ENCODE measurements around the gene CCDC9B.

Gene CCDC9B

DNA sequence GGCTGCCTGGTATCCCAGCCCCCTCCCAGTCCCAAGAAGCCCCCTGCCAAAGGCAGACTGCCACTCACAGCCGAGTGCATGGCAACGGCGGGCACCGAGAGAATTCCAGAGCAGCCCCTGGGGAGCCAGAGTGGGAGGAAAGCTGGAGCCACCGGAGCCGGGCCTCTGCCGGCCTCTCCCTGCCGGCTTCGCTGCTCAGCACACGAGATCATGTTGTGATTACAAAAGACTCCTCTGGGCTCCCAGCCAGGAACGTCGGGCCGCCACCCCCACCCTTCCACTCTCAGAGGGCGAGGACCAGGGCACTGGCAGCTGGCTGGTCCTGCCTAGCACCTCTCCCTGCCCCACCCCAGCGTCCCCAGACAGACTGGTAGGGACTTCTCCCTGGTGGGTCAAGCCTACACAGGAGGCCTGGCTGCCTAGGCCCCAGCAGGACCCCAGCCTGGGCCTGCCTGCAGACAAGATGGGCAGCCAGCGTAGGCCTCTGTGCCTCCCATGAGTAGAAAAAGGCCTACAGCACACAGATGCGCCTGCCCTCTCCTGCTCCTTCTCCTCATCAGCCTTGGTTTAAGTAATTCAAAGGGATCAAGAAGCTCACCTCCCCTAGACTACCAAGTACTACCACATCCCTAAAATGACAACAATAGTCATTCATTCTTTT is at the start of gene CCDC9B:
Gene CCDC9B (minus strand): TSS at position 200 of the 661 bp plus-strand sequence. CDS start 120 bp downstream, at position 80.
- no peak for DNase-seq (ENCODE audit: low read depth in 2 of 2)

DNA sequence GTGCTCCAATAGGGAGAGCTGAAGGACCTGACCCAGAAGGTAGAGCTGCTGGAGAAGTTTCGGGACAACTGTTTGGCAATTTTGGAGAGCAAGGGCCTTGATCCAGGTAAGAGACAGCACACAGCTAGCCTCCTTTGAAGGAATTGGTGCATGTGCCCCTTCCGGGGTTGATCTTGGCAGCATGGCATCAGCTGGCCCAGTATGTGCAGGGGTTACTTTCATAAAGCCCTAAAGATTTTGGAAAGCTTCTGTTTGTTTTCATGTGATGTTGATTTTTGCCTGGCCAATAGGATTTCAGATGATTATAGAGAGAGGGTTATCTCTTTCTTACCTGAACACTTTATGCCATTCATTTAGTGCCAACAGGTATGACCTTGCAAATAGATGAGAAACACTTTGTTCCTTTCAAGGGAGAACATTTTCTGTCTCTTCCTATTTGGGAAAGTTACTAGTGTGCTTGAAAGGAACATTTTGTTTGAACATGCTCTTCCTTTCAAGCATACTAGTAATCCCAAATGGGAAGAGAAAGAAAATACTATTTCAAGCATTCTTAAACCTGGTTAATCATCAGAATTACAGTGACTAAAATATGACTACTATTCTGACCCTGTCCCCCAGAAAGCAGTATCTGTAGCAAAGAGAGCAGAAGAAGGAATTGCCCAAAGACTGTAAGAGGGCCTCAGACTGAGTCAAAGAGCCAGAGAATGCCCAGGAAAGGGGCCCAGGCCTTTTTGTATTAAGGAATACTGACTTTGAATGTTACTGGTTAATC is 49.3 kb upstream of the CCDC9B start:
- DNase-seq (ENCODE audit: low read depth in 2 of 2) = no peak

DNA sequence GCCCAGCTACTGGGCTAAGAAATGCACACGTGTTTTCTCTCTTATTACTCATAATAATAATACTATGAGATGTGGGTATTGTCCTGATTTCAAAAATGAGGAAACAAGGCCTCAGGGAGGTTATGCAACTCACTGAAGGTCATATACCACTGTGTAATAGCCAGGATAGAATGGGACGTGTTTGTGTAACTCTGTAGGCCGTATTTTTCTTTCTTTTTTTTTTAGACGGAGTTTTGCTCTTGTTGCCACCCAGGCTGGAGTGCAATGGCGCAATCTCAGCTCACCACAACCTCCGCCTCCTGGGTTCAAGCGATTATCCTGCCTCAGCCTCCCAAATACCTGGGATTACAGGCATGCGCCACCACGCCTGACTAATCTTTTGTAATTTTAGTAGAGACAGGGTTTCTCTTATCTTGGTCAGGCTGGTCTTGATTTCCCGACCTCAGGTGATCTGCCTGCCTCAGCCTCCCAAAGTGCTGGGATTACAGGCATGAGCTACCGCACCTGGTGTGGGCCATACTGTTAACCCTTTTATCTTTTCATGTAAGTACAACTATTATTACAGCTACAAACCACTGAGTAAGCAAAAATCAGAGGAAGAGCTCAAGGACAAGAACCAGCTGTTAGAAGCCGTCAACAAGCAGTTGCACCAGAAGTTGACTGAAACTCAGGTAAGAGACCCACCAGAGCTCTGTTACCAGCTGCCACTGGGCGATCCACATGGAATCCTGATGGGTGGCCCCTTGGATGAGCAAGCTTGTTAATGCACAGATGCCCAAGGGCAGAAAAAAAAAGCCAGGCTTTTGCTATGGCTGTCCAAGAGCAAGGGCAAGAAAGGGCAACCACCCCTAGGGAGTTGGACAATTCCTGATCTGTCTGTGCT is 48.4 kb upstream of the CCDC9B start:
- no peak for DNase-seq (ENCODE audit: low read depth in 2 of 2)

DNA sequence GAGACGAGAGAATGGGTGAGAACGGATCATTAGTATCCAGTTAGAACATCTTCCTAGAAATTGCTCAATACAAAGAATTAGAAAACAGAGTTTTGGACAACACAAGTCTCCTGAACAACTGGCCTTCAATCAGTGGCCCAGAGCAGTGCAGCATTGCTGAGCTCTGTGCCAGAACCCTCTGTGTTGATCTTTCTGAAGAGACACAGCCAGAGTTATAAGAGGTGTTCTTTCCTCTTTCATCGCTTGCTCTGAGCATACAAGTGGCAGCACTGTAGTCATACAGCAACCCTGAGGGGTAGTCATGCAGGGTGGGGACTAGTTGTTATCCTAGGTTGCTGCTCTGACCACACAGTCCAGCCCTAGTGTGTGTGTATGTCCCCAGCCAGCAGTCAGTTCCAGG is 45.7 kb upstream of the CCDC9B start:
- no peak for DNase-seq (ENCODE audit: low read depth in 2 of 2)

DNA sequence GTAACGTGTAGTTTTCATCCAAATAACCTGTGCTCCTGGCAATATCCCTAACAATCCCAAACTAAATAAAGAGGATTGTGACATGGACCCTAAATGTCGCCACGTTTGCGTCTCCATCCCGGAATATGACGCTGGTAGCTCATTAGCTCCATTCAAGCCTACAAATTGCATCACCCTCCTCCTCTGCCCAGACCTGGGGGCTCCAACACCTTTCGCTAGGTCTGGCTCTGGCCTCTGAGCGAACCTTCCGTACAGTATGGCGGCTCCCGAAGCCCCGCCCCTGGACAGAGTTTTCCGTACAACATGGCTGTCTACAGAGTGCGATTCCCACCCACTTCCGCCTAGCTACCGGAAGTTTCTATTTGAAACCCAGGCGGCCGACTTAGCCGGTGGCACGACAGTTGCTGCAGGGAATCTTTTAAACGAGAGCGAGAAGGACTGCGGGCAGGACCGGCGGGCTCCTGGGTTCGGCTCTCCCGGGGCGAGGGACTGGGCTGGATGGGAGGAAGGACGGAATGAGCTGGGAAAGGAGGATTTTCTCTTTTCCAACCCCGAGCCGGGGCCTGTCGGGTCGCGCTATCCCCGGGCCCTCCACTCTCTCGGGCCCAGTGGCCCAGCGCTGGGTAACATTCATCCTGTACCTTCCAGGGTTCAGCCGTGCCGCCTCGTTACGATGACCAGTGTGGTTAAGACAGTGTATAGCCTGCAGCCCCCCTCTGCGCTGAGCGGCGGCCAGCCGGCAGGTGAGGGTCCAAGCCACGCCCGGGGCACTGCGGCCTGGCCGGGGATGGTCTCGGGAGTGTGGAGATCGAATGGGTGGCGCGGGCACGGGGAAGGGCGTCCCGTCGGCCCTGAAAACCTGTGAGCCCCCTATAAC is 42.1 kb upstream of the CCDC9B start, which contains the start of gene KNSTRN:
Gene KNSTRN (plus strand): TSS at position 142 of the 877 bp plus-strand sequence. CDS start 115 bp downstream, at position 257.
- peak; percentile 87 to 92 for DNase-seq (ENCODE audit: low read depth in 2 of 2)

DNA sequence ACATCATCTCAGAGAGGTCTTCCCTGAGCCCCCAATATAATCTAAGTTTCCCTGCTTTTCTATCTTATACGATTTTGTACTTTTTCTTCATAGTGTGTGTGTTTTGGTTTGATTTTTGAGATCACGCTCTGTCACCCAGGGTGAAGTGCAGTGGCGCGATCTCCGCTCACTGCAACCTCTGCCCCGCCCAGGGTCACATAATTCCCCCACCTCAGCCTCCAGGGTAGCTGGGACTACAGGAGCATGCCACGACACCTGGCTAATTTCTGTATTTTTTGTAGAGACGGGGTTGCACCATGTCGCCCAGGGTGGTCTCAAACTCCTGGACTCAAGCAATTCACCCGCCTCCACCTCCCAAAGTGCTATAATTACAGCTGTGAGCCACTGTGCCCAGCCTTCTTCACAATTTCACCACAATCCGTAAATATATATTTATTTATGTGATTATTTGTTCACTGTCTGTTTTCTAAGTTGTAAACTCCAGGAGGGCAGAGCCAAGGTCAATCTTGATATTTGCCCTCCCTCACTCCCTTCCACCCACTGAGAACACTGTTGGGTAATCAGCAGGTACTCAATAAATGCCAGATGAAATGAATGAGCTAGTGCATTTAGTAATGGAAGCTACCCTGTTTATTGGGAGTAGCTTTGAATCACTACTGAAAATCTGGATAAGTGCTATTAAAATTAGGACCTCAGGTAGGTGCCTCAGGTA is 41.2 kb upstream of the CCDC9B start:
- DNase-seq (ENCODE audit: low read depth in 2 of 2) = no peak

DNA sequence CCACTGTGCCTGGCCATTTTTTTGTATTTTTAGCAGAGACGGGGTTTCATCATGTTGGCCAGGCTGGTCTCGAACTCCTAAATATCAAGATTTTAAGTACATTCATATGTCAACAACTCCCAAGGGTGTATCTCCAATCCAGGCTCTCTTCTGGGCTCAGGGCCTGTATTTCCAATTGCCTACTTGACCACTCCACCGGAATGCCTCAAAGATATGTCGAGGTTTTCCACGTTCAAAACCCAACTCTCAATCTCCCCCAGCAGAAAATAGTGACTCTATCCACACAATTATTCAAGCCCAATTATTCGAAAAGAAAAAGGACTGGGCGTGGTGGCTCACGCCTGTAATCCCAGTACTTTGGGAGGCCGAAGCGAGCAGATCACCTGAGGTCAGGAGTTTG is 39.9 kb upstream of the CCDC9B start:
- no peak for DNase-seq (ENCODE audit: low read depth in 2 of 2)

DNA sequence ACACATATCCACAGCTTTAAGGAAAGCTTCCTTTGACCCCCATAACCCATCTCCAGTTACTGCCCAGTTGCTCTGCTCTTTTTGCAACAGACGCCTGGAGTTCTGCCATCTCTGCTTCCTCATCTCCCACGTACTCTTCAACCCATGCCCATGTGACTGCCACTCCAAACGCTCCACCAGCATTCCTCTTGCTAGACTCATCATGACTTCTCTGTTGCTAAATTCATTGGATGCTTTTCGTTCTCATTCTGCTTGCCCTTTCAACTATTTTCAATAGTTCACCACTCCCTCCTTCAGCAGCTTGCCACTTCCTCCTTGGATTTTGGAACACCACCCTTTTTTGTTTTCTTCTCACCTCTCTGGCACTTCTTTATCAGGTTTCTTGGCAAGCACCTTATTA is 39.1 kb upstream of the CCDC9B start:
- DNase-seq (ENCODE audit: low read depth in 2 of 2) = no peak

DNA sequence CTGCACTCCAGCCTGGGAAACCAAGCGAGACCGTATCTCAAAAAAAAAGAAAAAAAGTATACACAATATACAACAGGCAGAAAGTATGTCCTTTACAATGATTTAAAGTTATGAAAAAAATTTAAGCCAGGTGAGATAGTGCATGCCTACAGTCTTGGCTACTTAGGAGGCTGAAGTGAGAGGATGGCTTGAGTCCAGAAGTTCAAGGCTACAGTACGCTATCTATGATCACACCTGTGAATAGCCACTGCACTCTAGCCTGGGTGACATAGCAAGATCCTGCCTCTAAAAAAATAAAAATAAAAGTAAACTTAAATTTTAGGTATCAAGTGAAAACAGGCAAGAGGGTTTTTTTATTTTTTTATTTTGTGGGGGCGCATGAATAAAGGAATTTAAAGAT is 38.6 kb upstream of the CCDC9B start:
- DNase-seq (ENCODE audit: low read depth in 2 of 2) = no peak

DNA sequence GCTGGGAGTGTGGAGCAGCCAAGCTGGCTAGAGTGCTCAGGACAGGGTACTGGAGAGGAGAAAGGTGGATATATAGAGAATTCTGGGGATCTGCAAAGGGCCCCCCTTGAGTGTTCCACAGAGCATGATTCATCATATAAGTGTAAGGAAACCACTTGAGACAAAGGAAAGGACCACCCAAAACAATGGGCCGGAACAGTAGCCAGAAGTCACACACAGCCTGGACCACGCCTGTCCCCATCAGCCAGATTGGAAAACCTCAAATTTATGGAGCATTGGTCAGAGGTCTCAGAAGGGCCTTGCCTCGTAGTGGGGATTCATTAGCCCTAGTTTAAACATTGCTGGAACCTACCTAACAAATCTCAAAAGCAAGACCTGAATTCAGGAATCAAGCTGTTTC is 36.9 kb upstream of the CCDC9B start:
- no peak for DNase-seq (ENCODE audit: low read depth in 2 of 2)

DNA sequence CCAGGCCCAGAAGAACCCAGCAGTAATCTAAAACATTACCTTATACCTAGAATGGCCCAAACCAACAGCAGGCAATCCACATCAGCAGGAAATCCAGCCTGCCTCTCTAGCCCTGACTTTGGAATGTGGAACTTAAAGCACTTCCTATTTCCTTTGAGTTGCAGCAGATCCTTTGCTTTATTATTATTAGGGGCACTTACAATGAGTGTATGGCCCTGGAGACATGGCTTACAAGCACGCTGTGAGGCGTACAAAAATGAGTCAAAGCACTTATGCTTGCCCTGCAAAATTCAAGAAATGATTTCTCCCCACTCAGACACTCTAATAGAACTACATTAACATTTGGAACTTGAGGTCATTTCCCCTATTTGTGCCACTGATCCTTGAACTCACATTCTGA is 32.2 kb upstream of the CCDC9B start:
- DNase-seq (ENCODE audit: low read depth in 2 of 2) = no peak

DNA sequence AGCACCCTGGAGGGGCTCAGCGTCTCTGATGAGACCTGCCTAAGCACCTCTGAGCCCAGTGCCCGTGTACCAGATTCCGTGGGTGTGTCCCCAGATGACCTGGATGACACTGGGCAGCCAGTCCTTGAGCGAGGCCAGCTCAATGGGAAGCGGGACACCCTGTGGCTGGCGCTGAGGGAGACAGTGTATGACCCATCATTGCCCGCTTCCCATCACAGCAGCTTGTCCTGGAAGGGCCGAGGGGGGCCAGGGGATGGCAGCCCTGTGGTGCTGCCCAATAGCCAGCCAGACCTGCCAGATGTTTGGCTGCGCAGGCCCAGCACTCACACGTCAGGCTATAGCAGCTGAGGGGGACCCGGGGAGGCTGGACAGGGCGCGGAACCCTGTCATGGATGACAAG is 29.2 kb upstream of the CCDC9B start:
- DNase-seq (ENCODE audit: low read depth in 2 of 2) = no peak

DNA sequence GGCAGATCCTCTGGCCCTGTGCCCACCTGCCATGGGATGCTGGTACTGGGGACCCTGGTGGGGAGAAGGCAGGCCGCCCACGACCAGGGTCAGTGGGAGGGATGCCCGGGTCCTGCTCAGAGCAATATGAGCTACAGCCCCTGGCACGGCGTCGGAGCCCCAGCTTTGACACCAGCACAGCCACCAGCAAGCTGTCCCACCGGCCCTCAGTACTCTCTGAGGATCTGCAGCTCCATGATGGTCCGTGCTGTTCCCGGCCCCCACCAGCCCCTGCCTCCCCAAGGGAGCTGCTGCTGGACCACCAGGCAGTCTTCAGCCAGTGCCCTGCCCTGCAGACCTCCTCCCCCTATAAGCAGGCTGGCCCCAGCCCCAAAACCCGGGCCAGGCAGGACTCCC is 28.7 kb upstream of the CCDC9B start:
- no peak for DNase-seq (ENCODE audit: low read depth in 2 of 2)

DNA sequence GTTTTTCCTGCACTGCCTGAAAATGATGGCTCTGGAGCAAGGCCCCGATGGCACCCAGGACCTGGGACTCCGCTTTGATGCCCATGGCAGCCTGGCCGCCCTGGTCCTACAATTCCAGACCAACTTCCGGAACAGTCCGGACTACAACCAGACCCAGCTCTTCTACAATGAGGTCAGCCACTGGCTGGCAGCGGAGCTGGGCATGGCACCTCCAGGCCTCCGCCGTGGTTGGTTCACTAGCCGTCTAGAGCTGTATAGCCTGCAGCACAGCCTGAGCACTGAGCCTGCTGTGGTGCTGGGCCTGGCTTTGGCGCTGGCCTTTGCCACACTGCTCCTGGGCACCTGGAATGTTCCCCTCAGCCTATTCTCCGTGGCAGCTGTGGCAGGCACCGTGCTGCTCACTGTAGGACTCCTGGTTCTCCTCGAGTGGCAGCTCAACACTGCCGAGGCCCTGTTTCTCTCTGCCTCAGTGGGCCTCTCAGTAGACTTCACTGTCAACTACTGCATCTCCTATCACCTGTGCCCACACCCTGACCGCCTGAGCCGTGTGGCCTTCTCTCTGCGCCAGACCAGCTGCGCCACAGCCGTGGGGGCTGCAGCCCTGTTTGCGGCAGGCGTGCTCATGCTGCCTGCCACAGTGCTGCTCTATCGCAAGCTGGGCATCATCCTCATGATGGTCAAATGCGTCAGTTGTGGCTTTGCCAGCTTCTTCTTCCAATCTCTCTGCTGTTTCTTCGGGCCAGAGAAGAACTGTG is 28.2 kb upstream of the CCDC9B start:
- DNase-seq (ENCODE audit: low read depth in 2 of 2) = no peak

DNA sequence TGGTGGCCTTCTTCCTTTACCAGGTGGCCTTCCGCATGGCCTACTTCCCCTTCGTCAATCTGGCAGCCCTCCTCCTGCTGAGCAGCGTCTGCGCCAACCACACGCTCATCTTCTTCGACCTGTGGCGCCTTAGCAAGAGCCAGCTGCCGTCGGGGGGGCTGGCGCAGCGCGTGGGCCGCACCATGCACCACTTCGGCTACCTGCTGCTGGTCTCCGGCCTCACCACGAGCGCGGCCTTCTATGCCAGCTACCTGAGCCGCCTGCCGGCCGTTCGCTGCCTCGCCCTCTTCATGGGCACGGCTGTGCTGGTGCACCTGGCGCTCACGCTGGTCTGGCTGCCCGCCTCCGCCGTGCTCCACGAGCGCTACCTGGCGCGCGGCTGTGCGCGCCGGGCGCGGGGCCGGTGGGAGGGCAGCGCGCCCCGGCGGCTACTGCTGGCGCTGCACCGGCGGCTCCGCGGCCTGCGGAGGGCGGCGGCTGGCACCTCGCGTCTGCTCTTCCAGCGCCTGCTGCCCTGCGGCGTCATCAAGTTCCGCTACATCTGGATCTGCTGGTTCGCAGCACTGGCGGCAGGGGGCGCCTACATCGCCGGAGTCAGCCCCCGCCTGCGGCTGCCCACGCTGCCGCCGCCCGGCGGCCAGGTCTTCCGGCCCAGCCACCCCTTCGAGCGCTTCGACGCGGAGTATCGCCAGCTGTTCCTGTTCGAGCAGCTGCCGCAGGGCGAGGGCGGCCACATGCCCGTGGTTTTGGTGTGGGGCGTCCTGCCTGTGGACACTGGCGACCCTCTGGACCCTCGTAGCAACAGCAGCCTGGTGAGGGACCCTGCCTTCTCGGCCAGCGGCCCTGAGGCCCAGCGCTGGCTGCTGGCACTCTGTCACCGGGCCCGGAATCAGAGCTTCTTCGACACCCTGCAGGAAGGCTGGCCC is 27.2 kb upstream of the CCDC9B start:
- DNase-seq (ENCODE audit: low read depth in 2 of 2) = peak; percentile 79 to 80

DNA sequence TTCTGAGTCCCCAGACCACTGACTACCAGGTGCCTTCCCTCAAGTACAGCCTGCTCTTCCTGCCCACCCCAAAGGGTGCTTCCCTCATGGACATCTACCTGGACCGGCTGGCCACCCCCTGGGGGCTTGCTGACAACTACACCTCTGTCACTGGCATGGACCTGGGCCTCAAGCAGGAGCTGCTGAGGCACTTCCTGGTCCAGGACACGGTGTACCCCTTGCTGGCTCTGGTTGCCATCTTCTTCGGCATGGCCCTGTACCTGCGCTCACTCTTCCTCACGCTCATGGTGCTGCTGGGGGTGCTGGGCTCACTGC is 26.6 kb upstream of the CCDC9B start:
- DNase-seq (ENCODE audit: low read depth in 2 of 2) = no peak

DNA sequence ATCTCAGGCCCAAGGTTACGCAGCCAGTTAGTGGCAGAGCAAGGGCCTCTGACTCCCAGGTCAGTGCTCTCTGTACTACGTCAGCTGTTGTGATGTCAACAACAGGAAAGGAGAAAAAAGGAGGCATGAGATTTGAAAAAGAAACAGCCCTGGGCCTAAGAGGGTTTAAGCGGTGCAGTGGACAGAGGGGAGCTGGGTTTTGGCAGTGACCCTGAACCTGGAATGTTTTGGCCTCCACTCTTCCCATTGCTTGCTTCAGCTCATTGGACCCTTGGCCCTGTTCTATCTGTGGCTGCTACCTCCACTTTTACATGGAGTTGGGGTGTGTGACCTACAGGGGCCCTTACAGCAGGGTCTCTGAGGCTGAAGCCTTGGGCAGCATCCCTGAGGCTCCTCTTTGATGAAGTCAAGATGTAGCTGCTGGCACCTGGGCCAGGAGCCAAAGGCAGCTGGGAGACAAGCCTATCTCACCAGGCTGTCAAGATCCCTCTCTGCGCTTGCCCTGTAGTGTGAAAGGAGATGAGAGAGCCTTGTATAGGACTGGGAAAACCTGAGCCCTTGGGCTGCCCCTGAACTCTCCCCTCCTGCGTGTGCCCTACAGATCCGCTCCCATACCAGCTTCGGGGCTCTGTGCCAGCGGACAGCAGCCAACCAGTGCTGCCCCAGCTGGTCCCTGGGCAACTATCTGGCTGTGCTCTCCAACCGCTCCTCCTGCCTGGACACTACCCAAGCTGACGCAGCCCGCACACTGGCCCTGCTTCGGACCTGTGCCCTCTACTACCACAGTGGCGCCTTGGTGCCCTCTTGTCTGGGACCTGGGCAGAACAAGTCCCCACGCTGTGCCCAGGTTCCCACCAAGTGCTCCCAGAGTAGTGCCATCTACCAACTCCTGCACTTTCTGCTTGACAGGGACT is 26.0 kb upstream of the CCDC9B start:
- no peak for DNase-seq (ENCODE audit: low read depth in 2 of 2)
